GM19438 (cell line): ENCODE measurements around the gene ATP9B.

Experiments
- ATAC-seq: cut with Tn5 transposase; IDR thresholded peaks from one replicate; pipeline ENCODE4 v1.9.1; 2021; ENCODE audit warnings: low read depth; ENCODE audit not compliant: unreplicated experiment

Gene ATP9B

GRCh38 chr18:79388043-79388442 is 318.8 kb downstream of the ATP9B start:
- no peak for ATAC-seq

DNA sequence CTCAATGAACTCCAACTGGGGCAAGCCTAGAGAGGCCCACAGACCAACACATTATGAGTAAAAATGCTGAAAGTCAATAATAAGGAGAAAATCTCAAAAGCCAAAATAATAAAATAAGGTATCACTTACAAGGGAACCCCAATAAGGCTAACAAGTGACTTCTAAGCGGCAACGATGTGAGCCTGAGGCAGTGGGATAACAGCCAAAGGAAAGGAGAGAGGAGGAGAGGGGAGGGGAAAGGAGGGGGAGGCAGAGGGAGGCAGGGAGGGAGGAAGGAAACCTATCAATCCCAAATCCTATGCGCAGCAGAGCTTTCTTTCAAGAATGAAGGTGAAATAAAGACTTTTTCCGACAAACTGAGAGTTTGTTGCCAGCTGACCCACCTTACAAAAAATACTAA is 320.5 kb downstream of the ATP9B start:
- no peak for ATAC-seq

DNA sequence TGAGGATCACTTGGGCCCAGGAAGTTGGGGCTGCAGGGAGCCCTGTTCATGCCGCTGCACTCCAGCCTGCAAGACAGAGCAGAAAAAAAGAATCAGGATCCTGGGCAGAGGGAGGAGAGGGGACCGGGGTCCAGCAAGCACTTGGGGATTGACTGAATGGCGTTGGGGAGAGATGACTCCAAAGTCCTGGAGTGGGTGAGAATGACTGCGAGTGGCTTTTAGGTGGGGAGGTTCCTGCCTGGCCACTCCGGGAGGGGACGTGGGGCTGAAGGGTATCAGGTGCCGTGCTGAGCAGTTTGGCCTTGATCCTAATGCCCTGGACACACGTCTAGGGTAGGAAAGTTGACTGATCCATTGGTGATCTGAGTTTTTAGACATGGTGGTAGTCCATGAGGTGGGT is 323.0 kb downstream of the ATP9B start:
- no peak for ATAC-seq

GRCh38 chr18:79393181-79393634 is 324.0 kb downstream of the ATP9B start:
- no peak for ATAC-seq

GRCh38 chr18:79393635-79394533 is 324.7 kb downstream of the ATP9B start:
- ATAC-seq: no peak

DNA sequence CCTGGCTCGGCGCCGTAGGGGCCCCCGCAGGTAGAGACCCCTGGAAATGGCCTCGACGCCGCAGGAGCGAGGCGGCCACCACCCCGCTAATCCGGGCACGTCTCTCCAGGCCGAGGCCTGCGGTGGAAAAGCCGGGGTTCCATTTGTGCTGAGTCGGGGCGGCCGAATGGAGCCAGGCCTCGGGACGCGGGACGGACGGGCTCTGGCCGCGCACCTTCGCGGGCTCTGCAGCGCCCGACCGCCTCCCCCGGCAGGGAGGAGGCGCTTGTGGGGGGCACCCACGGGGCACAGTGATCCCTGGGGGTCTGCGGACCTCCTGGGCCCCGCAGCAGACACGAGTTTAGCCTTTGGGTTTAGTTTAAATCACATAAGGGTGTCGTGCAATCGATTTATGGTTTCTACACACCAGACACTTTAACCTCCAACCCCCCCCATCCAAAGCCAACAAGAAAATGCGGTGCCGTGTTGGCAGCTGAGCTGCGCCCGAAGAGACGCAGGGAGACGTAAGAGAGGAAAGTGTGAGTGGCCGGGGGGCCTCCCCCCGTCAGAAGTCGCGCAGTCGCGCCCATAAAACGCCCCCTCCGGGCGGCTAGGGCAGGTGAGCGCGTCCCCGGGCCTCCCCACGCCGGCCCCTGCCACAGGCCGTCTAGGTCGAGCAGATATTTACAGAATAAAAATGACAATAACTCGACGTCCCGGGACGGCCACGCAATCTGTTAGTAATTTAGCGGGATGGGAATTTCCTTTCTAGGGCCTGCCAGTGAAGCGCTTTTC is 325.5 kb downstream of the ATP9B start:
- ATAC-seq: no peak

DNA sequence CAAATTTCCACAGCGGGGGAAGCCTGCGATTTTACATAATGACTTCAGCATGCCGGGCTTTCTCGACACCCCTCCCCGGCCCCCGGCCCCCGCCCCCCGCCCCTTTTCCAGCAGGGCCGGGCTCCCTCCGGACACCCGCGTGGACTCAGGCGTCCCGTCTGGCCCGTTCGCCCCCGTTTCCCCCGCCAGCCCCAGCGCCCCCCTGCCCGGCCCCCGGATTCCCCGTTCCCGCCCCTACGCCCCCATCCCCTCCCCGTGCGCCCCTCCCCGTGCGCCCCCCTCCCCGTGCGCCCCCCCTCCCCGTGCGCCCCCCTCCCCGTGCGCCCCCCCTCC is 326.1 kb downstream of the ATP9B start:
- ATAC-seq: no peak

DNA sequence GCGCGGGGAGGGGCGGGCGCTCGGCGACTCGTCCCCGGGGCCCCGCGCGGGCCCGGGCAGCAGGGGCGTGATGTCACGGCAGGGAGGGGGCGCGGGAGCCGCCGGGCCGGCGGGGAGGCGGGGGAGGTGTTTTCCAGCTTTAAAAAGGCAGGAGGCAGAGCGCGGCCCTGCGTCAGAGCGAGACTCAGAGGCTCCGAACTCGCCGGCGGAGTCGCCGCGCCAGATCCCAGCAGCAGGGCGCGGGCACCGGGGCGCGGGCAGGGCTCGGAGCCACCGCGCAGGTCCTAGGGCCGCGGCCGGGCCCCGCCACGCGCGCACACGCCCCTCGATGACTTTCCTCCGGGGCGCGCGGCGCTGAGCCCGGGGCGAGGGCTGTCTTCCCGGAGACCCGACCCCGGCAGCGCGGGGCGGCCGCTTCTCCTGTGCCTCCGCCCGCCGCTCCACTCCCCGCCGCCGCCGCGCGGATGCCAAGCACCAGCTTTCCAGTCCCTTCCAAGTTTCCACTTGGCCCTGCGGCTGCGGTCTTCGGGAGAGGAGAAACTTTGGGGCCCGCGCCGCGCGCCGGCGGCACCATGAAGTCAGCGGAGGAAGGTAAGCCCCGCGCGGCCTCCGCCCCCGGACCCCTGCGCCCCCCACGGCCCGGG is 326.7 kb downstream of the ATP9B start, which contains the start of gene NFATC1:
Gene NFATC1, plus strand, starts transcription at position 170 of the 644 bp plus-strand sequence. Its CDS starts 295 bp downstream, at position 465.
- ATAC-seq: no peak

DNA sequence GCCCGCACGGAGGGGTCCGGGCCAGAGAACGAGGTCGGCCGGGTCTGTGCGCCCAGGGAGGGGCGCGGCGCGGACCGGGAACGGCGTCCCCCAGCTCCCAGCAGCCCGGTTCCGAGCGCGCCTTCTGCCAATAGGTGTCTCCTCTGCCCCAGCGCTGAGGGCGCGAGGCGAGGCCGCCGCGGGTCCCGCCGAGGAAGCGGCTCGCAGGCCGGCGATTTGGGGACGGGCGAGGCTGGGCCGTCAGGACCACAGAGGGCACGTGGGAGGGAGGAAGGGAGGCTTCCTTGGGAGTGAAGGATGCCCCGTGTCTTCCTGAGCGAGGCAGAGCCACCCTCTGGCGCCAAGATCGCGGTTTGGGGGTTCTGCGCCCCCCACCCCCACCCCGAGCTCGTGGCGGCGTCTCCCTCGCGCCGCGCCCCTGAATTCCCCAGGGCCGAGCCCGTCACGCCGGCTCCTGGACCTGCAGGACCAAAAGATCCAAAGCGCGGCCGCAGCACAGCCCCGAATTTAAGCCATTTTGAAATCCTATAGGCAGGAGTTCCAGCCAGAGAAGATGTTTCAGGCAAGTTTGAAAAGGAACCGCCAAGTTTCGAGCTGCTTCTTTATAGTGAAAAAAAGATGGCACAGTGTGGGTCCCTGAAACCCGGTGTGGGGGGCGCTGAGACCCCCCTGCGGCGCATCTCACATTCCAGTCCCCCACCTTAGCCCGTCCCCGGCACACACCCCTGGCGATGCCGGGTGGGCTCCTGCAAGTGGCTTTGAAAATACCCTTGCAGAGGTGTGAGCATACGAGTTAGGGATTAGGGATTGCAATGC is 327.4 kb downstream of the ATP9B start:
- no peak for ATAC-seq

- ATAC-seq: no peak
Measured at GRCh38 chr18:79397247-79397829, 328.1 kb downstream of the ATP9B start.

DNA sequence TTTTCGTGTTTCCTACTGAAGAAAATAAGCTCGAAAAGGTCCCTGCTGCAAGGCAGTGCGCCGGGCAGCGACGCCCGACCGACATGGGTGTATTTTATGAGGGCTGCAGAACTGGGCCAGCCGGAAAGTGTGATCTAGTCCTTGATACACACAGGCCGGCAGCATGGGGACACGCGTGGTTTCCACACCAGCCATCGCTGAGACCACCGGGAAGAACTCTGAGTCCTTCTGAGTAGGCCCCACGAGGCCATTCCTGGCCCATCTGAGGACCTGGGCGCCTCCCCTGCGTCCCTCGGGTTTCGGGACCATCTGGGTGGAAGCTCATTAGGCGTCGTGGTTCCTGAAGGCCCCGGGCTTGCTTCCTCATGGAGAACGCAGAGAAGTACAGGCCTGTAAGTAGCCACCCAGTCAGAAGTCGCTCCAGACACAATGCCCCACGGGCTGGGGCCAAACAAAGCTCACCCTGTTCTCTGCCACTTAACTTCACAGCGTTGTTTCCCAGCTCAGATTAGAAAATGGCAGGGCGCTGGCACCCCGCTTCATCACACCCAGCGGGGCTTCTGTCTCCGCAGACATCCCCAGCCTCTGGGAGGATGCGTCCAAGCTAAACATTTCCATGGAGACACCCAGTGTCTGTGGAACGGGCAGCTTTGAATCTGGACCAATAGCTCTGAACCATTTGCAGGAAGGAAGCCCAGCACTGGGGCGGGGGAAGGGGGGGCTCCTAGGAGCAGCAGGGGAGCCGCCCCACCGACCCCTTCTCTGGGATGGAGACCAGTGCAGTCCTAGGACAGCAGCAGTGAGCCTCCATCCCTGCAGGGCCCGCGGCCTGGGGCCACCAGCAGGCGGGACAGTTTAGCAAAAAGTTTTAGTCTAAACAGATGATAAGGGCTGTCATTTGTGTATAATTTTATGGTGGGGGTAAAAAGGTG is 328.9 kb downstream of the ATP9B start:
- ATAC-seq: no peak

DNA sequence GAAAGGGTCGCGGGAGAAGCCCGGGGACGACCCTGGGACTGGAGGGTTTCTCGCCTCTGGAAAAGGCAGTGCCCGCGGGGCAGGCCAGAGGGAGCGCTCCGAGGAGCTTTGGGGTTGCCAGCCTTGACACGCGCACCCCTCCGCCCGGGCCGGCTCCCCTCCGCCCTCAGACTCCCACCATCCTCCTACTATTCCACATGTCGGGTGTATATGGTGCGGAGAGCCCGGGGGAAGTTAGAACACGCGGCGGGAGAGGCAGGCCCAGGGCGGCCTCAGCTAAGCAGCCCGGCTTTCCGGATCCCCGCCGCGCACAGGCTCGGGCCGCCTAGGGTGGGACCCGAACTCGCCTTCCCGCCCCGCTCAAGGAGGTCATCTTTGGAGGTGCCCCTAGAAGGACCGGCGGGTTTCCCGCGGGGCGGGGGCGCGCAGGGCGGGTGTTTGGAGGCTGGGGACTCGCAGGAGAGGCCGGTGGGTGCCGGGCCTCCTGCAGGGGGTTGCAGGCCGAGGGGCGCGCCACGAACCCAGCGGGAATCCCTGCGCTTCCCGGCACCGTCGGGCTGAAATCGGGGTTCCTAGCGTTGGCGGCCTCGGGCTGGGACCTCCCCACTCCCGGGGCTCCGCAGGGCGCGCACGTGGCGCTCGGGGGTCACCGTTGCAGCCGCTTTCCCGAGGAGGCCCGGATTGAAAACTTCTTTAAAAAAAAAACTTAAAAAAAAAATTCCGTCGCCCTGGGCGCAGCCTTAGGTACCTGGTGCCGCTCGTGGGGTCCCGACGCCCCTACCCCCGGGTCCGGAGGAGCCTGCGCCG is 330.3 kb downstream of the ATP9B start:
- no peak for ATAC-seq

DNA sequence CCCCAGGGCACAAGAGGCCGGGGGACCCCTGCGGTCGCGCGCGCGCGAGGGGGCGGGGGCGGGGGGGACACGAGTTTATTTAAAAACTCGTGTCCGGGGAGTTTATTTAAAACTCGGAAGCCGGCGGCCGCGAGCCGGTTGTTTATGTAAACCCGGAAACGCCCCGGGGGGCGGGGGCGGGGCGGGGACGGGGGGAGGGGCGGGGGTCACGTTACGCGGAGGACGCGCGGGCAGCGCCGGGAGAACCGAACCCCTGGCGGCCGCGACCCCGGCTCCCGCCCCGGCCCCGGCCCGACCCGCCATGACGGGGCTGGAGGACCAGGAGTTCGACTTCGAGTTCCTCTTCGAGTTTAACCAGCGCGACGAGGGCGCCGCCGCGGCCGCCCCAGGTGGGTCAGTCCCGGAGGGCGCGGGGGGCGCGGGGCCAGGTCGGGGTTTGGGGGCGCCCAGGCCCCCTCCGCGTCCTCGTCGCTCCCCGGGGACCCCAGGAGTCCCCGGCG is 330.9 kb downstream of the ATP9B start:
- ATAC-seq: peak; percentile 37

- peak; percentile 17 for ATAC-seq
Measured at GRCh38 chr18:79400591-79401381, 331.6 kb downstream of the ATP9B start.

- ATAC-seq: no peak
Measured at GRCh38 chr18:79401494-79402208, 332.5 kb downstream of the ATP9B start.

DNA sequence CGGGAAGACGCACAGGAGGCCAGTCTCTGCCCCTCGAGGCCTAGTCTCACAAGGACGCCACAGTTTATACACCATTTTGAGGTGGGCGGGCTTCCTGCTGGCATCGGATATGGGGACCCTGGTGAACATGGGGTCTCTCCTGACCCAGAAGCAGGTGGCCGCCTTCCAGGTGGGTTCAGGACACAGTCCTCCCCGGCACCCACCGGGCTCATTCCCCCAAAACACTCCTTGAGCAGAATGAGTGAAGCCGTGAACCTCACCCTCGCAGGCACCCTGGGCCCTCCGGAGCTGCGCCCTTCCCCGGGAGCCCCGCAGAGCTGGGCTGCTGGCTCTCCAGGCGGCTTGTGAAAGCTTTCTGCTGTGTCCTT is 333.0 kb downstream of the ATP9B start:
- ATAC-seq: no peak
